T-helper 1 cell (primary cell): Measurements from ENCODE around the gene TSPAN3.

Source experiments
- DNase-seq, 5 donors: peaks; one replicate each; pipeline ENCODE4 v3.0.0-alpha.2; 2012 to 2020

The TSPAN3 gene

DNA sequence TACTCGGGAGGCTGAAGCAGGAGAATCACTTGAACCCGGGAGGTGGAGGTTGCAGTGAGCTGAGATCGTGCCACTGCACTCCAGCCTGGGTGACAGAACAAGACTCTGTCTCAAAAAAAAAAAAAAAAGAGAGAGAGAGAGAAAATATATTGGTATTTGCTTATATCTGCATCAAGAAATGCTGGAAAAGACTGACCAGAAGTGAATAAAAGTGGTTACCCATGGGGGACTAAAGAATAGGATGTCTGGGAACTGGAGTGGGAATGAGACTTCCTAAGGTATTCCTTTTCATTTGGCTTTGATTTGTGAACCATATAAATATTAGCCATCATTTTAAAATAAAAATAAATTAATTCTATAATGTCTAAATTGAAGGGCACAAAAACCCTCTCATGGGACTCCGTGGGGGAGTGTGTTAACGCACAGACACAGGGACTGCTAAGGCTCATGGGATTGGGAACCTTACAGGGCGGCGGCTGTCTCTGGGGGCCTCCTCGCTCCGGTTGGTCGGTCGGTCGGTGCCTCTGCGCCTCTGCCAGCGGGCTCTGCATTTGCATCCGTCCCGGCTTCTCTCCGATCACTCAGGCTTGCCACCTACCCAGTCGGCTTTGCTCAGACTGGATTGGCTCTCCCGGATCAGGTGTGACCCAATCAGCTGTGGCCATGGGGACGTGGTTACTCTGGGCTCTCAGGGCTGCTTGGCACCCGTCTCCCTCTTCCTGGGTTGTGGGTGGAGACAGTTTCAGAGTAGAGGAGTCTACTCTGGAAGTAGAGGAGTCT is 12.7 kb upstream of the TSPAN3 start:
- peak; percentile 12 to 55 (median 38) for DNase-seq

DNA sequence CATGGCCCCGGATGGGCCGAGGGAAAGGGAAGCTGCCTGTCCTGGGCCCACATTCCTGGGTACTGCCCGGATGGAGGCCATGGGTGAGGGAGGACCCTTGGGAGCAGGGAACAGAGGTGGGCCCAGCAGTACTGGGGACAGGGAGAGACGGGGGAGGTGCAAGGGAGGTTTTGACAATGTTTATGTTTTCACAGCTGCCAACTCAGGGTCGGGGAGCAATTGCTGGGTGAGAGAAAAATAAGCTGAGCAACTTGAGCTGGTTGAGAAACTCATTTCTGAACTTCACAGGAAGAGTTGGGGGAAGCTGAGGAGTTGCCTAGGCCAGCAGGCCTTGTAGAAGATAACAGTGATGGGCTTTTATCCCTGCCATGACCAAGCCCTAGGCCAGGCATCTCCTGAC is 11.1 kb upstream of the TSPAN3 start:
- no peak for DNase-seq

DNA sequence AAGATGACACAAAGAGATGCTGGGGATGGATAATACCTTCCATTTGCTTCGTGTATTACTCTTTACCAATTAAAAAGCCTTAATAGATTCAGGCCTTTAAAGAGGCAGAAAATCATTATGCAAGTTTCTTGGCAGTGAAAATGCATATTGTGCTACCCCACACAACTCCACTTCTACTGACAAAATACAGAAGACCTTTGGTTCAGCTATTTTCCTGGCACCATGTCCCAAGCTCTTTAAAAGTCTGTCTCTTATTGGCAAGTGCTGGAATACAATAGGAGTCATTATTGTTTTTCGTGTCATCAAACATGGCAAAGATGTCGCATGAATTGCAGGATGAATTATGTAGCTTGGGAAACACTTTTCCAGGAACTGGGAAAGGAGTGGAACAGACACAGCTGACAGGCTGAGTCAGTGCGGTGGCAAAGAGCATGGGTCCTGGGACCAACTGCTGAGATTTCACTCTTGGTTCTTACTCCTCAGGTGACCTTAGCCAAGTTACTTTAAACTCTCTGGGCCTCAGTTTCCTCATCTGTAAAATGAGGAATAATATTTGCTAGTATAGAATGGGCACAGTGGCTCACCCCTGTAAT is 5.5 kb upstream of the TSPAN3 start:
- DNase-seq = no peak

DNA sequence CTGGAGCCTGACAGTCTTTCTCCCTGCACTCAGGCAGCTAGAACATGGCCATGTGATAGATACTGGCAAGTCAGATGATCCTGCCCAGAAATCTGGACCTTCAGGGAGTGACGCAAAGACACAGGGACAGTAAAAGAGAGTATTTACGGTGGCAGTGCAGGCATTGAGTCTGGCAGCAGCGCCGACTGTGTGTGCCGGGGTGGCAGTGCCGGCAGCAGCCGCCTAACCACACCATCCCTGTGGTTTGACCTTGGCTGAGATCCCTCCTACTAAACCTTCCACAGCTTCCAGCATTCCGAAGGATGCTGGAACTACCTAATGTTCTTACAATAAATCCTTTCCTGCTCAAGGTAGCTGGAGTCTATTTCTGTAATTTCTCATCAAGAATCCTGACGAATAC is 4.6 kb upstream of the TSPAN3 start:
- DNase-seq = no peak

DNA sequence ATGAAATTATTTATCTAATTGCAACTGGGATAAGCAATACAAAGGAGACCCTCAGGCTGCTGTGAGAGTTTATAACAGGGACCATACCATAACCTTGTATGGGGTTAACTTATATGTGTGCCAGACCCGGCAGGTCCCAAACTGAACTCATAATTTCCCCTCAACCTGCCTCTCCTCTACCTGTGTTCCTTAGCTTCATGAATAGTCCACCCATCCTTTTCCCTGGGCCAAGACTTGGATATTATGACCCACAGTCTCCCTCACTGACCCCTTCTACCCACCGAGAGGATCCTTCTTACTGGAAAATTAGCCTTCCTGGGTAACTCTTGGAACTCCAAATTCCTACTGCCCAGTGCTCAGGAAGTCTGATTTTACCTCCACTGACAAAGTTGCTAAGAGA is 3.4 kb upstream of the TSPAN3 start:
- no peak for DNase-seq

DNA sequence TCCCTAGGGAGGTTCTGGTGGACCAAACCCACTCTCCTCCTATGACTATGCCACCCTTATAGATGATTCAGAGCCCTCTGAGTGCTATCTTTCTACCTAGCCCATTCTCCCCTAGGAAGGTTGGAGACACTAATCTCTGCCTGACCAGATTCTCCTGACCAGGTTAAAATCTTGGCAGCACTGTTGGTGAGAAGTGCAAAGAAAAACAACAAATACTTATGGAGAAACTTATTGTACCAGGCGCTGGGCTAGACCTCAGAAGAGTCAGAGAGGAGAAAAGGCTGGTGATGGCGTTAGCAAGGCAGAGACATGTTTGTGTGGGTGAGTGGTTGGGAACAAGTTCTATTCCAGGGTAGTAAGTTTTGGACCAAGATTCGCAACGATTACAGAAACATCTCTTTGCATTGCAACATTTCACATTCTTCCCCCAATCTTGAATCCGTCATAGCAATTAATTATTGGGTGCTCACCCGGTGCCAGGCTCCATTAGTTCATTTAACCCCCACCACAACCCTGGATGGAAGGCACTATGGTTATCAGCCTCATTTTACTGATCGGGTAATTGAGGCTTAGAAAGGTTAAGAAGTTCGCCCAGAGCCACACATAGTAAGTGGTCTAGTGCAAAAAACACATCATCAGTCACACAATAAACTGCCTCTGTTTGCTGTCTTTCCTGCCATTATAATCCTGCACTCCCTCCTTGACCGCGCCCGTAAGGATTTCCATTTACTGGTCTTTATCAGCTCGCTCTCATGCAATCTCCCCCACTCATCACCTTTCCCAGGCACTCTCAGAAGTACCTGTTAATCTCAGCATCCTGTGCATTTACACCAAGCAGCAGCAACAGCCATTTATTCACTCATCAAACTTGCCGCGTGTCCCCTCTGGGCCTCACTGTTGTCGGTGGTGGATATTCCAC is 655 bp upstream of the TSPAN3 start:
- no peak for DNase-seq

DNA sequence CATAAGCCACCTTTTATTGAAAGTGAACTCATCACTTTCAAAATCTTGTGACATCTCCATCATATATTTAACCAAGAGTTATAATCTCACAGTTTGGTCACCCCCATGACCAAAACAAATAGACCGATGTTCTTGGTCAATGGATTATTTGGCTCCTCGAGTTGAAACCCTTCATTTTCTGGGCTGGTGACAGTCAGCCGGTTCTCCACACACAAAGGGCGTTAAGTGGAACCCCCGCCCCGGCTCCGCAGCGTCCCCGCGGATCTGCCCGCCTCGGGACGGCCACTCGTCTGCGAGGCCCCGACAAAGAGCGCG is 772 bp downstream of the TSPAN3 start:
- no peak for DNase-seq

DNA sequence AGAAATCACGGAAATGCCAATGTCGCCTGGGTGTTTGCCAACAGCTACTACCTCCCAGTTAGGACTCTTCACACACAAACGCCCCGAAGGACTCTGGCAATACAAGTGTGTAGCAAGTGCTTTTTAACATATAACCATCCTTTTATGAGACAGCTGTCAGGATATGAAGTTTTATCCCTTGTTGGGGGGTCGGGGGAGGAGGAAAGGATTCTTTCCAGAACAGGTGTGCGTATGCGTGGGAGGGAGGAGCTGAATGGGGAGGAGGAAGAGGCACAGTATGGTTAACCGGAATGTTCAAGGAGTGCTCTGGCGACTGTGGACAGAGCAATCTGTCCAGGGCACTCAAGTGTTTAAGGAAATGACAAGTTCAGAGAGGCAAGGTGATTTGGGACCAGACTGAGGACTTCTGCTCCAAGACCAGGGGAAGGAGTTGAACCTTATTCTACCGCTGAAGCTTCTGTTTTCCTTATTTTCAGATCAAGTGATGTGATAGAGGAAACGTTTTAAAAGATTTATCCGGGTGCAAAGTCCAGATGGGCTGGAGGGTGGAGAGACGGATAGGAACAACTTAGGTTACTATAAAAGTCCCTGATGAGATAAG is 1.3 kb downstream of the TSPAN3 start:
- no peak for DNase-seq

DNA sequence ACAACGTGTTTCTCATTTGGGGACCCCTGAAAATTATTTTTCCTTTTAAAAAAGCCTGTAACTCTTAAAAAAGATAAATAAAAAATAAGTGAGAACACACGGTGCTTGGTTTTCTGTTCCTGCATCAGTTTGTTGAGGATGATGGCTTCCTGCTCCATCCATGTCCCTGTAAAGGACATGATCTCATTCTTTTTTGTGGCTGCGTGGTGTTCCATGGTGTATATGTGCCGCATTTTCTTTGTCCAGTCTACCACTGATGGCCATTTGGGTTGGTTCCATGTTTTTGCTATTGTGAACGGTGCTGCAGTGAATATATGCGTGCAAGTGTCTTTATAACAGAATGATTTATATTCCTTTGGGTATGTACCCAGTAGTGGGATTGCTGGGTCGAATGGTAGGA is 2.3 kb downstream of the TSPAN3 start:
- no peak for DNase-seq

DNA sequence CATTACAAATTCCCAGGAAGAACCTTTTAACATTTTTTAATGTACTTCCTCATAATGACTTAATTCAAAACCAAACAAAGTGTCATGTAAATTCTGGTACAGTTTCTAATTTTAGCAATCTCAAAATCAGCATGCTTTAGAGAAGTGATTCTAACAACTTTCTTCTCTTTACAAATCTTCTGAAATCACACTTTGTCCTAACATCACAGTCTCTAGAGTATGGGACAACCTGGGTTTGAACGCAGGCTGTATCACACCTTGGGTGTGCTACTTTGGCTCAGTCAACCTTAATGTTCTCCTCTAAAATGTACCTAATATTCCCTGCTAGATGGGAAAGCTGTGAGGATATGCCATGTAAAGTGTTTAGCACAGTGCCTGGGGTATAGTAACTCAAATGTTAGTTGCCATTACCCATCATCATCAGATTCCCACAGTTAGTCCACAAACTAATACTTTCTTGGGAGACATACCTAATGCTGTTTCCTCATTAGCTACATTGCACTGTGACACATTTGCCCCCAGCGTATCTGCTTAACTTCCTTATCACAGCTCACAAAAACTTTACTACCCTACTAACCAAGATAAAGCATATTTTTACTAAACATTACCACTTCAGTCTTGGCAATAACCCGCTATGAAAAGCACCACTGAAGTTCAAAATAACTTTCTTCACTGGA is 3.1 kb downstream of the TSPAN3 start:
- DNase-seq = no peak

DNA sequence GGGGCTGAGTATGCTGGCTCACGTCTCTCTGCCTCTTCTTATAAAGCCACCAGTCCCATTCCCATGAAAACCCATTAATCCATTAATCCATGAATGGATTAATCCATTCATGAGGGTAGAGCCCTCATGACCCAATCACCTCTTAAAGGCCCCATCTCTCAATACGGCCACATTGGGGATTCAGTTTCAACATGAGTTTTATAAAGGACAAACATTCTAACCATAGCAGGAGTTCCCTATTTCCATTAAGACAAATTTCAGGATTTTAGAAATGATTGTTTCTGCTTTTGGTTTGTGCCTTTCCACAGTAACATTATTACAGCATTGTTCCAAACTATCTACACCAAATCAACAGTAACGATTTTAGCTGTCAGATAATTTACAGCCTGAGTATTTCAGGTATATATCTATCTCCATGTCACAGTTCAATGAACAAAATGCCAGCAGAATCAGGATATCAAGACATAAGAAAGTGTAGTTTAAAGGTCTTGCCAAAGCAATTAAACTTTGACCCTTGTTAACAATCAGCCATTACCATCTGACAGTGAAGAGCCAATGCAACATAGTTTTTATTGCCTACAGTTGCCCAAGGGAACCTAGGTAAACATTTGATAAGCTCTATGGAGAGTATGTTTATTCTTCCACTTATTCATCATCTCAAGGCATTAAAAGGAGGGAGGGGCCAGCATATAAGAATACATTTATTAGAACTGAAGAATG is 3.8 kb downstream of the TSPAN3 start:
- DNase-seq = no peak

DNA sequence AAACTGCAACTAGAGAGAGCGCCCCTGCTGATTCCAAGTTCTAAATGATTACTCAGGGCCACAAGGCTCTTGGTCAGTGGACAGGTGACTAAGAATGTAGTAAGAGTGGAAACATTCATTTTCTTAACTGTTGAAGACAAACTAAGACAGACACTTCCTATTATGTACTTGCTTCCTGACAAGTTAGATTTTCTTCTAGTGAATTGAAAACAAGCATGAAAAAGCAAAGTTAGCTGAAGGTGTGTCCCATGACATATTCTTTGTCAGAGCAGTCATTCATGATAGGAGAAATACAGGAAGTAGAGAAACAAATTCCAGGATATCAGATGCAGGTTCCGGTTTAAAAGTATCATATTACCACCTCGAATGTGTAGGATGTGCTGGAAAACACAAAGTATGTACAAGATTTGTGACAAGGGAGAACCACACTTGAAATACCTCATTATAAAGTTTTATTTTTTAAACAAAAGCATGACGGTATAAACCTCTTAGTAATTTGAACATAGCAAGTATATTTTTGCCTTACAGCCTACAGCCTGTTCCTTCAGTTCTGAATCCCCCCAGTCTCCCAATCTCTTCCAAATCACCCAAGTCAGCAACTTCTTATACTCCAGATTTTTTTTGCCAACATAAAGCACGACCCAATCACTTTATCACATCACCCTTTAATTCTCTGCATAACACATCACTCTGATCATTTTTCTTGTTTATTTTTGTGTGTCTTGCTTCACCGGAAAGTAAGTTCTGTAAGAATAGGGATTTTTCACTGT is 6.2 kb downstream of the TSPAN3 start:
- no peak for DNase-seq

DNA sequence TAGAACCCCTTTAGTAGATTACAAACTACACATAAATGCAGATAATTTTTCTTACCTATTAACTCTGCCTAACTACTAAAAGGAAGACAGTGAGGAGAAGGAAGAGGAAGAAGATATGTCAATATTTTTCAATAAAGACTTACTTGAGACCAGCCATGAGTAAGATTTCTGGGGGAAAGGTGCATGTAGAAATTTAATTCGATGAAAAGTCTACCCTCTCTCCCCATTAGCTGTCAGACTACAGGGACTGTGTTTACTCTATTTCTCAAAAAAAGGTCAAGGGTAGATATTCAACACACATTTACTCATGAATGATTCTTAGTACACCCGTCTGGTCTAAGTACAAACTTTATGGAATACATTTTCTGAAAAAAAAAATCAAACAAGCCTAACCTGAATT is 6.8 kb downstream of the TSPAN3 start:
- no peak for DNase-seq

DNA sequence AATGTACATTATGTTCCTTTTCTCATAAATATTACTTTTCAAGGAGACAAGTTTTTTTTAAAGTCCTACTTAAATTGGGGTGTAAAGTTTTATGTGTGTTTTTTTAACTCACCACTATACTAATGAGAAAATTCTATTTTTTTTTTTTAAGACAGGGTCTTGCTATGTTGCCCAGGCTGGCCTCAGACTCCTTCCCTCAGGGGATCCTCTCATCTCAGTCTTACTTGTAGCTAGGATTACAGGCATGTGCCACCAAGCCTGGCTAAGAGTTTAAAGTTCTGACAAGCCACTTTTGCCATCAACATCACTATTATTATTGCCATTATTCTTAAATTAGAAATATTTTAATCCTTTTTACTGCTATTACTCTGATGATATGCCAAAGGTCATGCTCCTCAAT is 7.7 kb downstream of the TSPAN3 start:
- no peak for DNase-seq

DNA sequence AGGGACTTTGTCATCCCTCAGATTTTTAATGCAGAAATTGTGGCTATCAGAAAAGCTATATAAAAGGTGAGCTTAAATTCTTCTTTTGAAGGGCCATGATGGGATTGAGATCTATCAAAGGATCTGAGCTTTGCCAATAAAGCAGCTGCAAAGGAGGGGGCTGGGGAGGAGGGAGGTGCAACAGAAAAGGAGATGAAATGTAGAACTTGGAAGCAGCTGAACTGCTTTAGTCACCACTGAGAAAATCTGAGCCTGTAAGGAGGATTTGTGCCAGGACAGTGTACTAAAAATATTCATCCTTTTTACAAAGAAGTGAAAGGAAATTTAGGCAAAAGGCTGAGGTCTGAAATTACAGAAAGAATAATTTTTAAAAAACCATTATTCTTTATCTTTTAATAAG is 10.4 kb downstream of the TSPAN3 start:
- DNase-seq = no peak

DNA sequence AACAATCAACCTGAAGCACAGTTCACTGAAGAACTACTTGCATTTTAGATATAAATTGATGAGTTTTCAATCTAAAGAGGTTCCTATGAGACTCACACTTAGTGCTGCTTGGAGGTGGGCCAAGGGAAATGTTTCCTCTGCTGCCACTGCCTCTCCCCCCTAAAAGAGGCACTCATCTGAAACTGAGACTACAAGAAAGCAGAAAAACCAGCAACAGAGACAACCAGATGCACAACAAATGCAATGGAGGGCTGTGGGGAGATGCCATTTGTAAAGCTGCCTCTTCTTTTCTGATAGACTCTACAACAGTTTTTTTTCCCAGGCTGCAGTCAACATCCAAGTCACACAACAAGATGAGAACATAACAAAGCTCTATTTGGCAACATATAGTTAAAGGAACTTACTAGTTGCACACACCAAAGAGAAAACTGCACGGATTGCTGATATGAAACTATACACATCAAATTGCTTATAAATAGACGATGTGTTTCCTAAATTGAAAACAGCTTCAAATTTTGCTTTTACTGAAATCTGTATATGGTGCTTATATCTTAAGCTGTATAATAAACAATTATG is 11.0 kb downstream of the TSPAN3 start:
- DNase-seq = no peak

DNA sequence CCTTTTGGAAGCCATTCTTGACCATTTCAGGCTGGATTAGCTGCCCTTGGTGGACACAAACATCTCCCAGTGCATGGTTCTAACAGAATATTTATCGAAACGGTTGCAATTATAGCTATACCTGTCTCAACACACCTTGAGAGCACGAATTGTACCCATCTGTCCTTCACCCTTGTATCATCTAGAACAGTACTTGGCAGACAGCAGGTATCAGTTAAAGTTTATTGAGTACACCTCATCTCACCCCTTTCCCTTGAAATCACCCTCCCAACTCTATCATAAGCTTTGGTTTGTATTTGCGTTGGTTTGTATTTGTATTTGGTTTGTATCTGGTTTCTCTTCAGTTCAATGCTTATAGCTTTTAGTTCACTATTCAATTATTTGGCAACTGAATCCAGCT is 12.4 kb downstream of the TSPAN3 start:
- no peak for DNase-seq

DNA sequence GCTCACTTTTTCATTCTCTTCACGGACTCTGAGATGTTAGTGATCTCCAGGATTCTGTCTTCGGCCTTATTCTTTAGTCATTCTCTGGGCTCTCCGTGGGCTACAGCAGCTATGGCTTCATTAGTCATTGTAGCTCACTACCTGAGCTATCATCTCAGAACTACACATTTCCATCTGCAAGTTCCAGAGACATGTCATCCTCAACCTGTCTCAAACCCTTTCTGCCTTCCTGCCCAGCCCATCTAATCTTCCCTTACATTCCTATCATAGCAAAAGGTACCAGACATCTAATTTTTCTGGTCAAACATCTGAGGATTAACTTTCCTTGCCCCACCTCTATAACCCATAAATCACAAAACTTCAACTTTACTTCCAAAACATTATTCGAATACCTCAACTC is 13.2 kb downstream of the TSPAN3 start:
- DNase-seq = no peak

DNA sequence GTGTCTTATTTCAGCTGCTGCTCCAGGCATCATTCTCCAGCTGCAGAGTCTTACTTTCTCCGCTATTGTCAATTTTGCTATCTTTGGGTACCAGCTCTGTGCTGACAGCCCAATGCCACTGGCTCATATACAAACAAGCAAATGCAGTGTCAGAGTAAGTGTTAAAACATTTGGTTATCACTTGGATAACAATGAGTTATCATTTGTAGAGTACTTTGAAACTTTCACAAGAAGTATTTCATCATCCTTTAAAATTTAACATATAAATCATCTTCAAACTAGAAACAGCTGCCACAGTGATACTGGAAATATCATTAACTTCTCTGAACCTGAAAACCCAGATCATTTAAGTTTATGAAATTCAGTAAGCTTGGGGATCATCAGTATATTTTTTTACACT is 13.8 kb downstream of the TSPAN3 start:
- DNase-seq = no peak

DNA sequence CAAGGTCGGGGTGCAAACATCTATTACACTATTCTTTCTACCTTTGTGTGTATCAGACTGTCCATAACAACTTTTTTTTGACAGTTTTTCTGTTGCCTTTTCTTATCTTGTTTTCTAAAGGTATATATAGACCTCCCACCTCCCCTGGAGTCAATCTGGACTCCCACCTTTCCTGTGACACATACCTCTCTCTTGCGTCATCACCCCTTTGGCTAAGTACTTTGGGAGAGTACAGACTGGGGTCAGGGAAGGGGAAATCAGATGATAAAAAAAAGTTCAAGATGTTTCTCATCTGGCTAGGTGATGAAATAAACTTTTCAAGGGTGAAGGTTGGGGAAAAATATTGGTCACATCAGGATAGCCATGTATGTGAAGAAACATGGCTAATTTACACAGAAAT is 17.2 kb downstream of the TSPAN3 start:
- no peak for DNase-seq

DNA sequence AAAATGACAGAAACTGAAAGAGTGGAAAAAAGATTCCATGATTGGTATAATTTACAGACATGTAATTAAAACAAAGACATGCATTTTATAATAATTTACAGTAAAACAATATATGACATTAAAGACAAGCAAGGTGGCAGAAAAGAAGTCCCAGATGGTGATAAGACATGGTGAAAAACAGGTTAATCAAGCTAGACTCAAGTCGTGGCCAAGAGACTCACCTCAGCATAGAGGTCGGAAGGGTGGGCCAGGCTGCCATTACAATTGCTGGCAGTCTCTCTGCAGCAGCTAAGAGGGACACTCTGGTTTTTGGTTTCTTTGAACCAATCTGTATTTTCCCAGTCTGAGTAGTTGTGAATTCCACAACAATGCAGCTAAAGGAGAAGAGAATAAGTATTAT is 18.4 kb downstream of the TSPAN3 start:
- DNase-seq = no peak
